Mucosa of descending colon (tissue), 3 donors: ENCODE measurements around the gene NKD1. TPM values are rescaled to one million over a fixed set of nuclear protein-coding genes. Genes with fewer than 3 reads are reported as not detected.

ENCODE experiments used
- ATAC-seq: fragments of 200-7000 bp; cut with Tn5 transposase; one replicate; pipeline ENCODE4 v1.9.1; 2020; ENCODE audit warnings: mild to moderate bottlenecking, moderate library complexity
- DNase-seq, 3 donors: peaks; one replicate each; pipeline ENCODE4 v3.0.0-alpha.2; 2020
- H3K36me3 ChIP-seq: fragments of 200-600 bp; one replicate; pipeline ENCODE4 v1.8.0; 2021; ENCODE audit warnings: low read depth, mild to moderate bottlenecking
- H3K4me1 ChIP-seq: fragments of 200-600 bp; one replicate; pipeline ENCODE4 v1.8.0; 2021; ENCODE audit warnings: low read depth, mild to moderate bottlenecking
- H3K4me3 ChIP-seq: fragments of 200-600 bp; one replicate; pipeline ENCODE4 v1.8.0; 2021; ENCODE audit warnings: mild to moderate bottlenecking
- H3K9me3 ChIP-seq: fragments of 200-600 bp; one replicate; pipeline ENCODE4 v1.8.0; 2021; ENCODE audit warnings: mild to moderate bottlenecking
- CTCF ChIP-seq: fragments of 200-600 bp; IDR thresholded peaks from one replicate; pipeline ENCODE4 v1.8.0; 2022; ENCODE audit warnings: antibody characterized with exemption, mild to moderate bottlenecking
- intact Hi-C, 2 donors: fragments of 100-400 bp; cut with DNase I in 1 of 2; cut with micrococcal nuclease in 1 of 2; formaldehyde crosslinking; loops; one replicate each; pipeline versions ENCODE4 v1.11.0 to v1.11.1; 2022; cut with DNase I, micrococcal nuclease
- total RNA-seq, 3 donors: library from RNA; stranded (reverse); fragmentation: NEBNext Ultra II Directional in 2 of 3; extraction: Animal tissue kit (Norgen Biotek cat#: 25700) in 2 of 3; gene quantifications; one replicate each; pipeline versions ENCODE4 v1.2.1 to v1.2.4, GENCODE V29; 2021 to 2023
- donor health status: DM: no; HTN: no; CAD: no; lungs with moderate emphysema.
- donor health status: DM: no; HTN: no; CAD: no.
- donor health status: DM: no; HTN: yes; CAD: no.

The NKD1 gene
- total RNA-seq, 3 donors from 2014 or later: 1.6 to 28.0 (median 3.2) TPM

- no peak for DNase-seq
- H3K4me3 ChIP-seq: no peak overlapping the region
- H3K4me1 ChIP-seq: peaks cover 4% of the 10 kb centered on the region
- no peak for ATAC-seq
- no peaks in the 10 kb centered on the region for H3K9me3 ChIP-seq
- intact Hi-C loops: no loop called here
- TF ChIP-seq CTCF: no peak
- H3K36me3 ChIP-seq: no peaks in the 10 kb centered on the region
Observed at GRCh38 chr16:50598256-50598894, 50.2 kb downstream of the NKD1 start.

DNA sequence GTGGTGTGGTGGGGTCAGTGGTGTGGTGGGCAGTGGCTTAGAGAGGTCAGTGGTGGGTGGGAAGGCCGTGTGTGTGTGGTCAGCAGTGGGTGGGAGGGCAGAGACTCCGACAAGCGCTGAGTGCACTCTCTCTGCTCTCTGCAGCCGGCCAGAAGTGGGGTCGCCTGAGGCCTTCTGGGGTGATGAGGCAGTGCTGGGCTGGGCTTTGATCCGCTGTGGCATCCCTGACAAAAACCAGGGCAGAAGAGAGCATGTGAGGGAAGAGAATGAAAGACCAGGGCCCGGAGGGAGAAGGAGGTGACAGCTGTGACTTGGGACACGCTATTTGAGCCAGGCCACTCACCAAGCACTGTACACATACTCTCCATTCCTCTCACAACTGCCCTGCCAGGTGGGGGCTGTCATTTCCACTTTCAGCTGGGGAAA, 50.8 kb downstream of the NKD1 start:
- ATAC-seq (no peak), DNase-seq (peak in 1 of 3 donors; percentile 1)
- no peak for TF ChIP-seq CTCF
- H3K9me3 ChIP-seq: no peaks in the 10 kb centered on the region
- H3K36me3 ChIP-seq: no peaks in the 10 kb centered on the region
- intact Hi-C loops: no loop called here
- peaks cover 4% of the 10 kb centered on the region for H3K4me1 ChIP-seq
- H3K4me3 ChIP-seq: no peak overlapping the region

GRCh38 chr16:50599494-50599893, 51.3 kb downstream of the NKD1 start:
- no peak for TF ChIP-seq CTCF
- Histone ChIP-seq H3K4me1 (peaks cover 4% of the 10 kb centered on the region), H3K4me3 (no peak overlapping the region), H3K36me3 (no peaks in the 10 kb centered on the region), H3K9me3 (no peaks in the 10 kb centered on the region)
- DNase-seq (peak in 1 of 3 donors; percentile 15), ATAC-seq (no peak)
- intact Hi-C loops: no loop called here

- no peak for ATAC-seq
- TF ChIP-seq CTCF: no peak
- intact Hi-C loops: no loop called here
Observed at GRCh38 chr16:50600582-50601283, 52.5 kb downstream of the NKD1 start.

DNA sequence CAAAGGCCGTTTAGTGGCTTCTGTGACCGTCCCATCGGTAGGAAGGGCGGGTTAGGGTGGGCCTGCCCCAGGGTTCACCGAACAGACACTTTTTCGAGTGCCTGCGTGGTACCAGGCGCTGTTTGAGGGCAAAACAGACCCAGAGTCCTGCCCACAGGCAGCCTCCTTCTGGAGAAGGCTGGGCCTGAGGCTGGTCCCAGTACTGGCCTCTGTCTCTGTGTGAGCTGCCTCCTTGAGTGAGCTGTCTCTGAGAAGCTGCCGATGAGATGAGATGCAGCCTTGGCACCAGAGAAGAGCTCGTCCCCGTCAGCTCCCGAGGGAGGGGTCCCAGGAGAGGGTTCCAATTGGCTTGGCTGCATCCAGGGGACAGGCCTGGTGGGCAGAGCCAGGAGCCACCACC, 53.1 kb downstream of the NKD1 start:
- intact Hi-C loops: no loop called here
- H3K4me1 ChIP-seq: peaks cover 4% of the 10 kb centered on the region

More at GRCh38 chr16:50600582-50601283, 52.5 kb downstream of the NKD1 start:
- no peaks in the 10 kb centered on the region for H3K9me3 ChIP-seq
- H3K36me3 ChIP-seq: no peaks in the 10 kb centered on the region
- H3K4me1 ChIP-seq: peaks cover 4% of the 10 kb centered on the region
- peak in 2 of 3 donors; percentile 8 to 30 for DNase-seq
- H3K4me3 ChIP-seq: no peak overlapping the region

More for the DNA sequence above, 53.1 kb downstream of the NKD1 start:
- Histone ChIP-seq H3K36me3 (no peaks in the 10 kb centered on the region), H3K9me3 (no peaks in the 10 kb centered on the region), H3K4me3 (no peak overlapping the region)
- ATAC-seq: no peak
- TF ChIP-seq CTCF: no peak
- DNase-seq: peak in 2 of 3 donors; percentile 6 to 29
